Stimulated activated CD4-positive, alpha-beta T cell treated with anti-CD3 and anti-CD28 coated beads, Interleukin-15, amount 100 ng/mL, for 24 hours (primary cell): ENCODE measurements around the gene CPXM2.

Experiments
- DNase-seq: peaks from one replicate; pipeline ENCODE4 v3.0.0-alpha.2; 2020

CPXM2 gene

DNA sequence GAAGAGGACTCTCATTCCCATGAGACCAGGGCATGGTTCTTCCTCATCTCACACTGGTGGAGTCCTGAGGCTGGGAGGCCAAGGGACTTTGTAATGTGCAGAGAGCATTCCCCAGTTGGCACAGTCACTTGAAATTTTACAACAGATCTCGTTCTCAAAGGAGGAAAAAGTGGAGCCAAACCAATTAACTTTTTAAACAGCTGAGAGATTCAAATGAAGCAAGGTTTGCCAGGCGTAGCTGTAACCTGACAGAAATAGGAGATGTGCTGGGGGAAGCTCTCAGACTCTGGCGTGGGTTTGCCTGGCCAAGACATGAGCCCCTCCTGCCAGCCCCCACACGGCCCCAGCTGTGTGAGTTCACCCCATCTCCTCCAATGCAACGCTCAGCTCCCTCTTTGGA lies 12.0 kb upstream of the CPXM2 start:
- no peak for DNase-seq

DNA sequence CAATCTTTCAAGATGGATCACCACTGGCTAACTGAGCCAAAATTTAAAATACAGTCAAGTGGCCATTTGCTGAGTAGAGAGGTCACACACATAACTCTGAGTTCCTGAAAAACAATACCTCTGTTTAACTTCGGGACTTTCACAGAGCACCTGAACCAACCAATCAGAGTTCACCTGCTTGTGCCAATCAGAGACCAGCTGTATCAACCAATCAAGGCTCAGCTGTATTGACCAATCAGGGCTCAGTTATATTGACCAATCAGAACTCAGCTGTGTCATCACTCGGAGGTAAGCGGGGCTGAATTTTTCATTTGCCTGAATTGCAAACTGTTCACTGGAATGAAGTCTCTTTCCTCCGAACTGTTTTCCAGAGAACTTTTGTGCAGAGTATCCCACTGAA lies 10.0 kb upstream of the CPXM2 start:
- DNase-seq = no peak

DNA sequence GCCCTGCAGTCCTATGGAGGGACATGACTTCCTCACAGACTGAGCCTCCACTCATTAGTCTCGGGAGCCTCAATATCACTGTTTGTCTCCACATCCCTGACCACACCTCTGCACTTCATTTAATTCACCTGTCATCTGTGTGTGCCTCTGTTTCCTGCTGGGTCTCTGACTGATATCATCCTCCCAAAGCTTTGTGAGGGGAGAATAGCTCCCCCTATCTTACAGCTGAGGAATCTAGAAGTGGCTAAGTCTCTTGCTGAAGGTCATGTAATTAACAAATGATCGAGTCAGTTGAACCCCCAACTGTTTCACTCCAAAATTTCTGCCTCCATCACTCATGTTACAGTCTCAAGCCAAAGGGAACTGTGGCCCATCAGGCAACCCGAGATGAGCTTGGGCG lies 5.5 kb upstream of the CPXM2 start:
- no peak for DNase-seq

DNA sequence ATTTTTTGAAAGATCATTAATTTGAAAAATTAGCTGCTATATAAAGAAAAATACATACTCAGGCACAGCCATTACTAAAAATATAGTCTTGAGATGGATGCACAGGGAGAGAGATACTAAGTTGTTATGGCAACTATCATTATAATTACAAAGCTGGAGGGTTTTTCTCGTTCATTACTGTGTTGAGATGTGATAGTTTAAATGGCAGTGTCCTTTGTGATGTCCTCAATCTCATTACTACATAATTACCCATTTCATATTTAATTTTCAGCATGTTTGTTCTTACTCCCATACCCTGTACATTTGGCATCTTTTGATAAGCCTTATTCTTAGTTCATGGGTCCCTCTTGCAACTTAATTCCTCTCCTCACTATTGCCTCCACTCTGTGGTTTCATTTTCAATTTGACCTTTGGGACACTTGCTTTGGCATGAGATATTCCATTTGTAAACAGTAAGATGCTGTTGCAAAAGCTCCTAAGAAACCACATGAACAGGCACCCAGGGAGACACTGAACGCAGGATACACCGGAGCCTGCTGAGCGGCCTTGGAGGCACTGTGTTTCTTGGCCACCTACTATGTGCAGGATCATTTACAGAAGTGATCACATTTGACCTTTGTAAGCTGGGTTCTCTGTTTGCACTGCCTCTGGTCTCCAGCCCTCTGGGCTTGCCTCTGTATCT lies 4.8 kb upstream of the CPXM2 start:
- no peak for DNase-seq

DNA sequence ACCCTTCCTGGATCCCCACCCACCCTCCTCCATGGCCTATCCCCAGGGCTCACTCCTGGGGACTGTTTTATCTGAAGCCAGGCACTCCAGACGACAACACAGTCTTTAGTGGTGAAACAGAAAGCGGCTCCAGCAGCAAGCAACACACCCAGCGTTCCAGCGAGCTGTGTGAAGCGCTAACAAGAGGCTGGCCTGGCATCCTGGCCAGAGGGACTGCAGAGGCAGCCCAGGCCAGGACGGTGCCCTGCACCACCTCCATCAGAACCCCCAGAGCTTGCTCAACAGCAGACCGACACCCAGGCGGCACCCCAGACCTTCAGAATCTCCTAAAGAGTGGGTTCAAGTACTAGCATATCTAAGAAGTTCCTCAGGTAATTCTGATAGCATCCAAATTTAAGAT lies 2.0 kb upstream of the CPXM2 start:
- no peak for DNase-seq

DNA sequence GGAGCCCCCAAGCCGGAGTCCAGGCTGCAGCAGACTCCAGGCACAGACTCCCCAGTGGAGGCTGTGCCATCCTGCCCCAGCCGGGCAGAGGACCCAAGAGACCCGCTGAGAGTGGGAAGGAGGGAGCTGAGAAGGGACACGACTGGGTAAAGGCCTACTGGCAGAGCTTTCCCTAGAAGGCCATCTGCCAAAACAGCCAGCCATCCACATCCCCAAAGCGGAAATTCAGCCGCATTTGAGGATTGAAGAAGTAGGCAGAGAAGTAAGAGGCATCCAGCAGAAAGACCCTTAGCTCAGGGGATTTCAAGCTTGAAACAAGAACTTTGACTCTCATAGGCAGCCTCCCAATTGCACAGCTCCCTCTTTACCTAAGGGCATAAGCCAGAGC lies 857 bp downstream of the CPXM2 start:
- DNase-seq = no peak

DNA sequence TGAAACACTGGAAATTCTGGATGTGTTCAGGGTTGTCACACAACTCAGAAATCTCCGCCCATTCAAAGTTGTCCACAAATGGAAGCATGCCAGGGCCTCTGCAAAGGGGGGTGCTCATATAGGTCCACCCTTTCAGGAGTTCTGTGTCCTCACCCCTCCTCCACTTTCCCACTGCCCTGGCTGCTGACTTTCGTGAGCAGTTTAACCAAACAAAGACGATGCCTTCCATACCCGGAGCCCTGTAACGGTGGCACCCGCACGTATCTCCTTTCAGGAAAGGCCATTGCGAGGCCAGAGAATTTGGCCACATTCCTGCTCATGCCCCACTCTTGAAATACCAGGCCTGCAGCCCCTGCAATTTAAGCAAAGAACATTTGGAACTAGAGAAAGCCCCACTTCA lies 1.4 kb downstream of the CPXM2 start:
- DNase-seq = no peak

DNA sequence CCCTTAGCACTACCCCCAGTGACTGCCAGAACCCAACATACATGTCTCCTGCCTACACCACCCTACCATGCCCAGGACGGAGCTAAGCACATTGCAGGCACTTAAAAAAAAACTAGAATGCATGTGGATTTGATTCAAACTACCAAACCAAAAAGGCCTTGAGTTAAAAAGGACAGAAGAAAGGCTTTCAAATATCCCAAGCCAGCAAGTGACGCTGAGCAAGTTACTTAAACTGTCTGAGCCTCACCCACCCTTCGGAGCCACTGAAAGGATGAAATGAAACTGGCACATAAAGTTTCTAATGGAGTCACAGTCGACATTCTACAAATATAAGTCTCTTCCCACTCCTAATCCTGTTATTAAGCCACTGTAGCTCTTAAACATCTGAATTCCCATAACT lies 1.8 kb downstream of the CPXM2 start:
- DNase-seq = no peak

DNA sequence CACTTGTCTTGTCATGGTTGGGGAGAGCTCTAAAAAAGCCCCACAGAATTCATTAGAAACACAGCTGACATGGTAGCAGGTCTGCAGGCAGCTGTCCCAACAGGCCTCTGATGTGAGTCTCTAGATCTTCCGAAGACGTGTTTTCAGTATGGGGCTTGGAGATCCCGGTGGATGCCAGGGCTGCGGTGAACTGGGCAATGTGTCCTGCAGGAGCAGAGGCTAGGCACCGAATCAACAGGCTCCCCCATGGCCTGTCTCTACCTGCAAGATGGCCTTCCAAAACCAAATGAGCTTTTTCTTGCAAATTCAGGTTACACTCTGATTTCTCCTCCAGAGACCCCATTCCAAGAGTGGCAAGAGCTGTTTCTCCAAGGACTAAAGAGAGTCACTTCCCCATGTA lies 2.9 kb downstream of the CPXM2 start:
- DNase-seq = no peak

DNA sequence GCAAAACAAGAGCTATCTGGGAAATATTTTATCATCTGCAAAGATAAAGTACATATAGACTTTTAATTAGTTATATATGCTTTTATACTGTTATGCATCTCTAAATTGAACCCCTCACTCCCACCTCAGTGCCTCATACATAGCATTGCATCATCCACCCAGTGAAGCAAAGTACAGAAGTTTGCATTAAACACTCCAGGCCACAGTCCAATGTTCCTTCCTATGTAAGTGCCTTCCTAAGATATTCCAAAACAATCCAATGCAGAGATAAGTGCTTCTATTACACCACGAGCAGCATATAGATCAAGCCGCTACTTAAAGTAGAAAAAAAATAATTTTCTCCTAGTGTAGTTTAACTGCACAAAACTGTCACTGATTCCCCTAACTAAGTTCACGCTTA lies 3.4 kb downstream of the CPXM2 start:
- no peak for DNase-seq

DNA sequence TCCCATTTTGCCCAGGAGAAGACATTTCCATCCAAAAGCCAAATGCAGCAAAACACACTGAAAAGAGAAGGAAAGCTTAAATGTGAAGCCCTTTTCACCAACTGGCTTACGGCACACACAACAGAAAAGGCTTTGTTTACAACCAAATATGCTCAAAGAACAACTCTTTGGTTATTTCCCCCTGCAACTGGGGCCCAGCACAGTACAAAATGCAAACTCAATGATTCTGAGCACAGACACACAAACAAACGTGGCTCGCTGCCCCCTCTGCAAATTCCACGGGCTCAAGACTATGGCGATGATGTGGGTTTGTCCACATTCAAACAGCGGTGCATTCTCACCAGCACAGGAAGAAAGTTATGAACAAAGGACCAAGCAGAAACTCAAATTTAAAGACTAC lies 5.3 kb downstream of the CPXM2 start:
- DNase-seq = no peak

DNA sequence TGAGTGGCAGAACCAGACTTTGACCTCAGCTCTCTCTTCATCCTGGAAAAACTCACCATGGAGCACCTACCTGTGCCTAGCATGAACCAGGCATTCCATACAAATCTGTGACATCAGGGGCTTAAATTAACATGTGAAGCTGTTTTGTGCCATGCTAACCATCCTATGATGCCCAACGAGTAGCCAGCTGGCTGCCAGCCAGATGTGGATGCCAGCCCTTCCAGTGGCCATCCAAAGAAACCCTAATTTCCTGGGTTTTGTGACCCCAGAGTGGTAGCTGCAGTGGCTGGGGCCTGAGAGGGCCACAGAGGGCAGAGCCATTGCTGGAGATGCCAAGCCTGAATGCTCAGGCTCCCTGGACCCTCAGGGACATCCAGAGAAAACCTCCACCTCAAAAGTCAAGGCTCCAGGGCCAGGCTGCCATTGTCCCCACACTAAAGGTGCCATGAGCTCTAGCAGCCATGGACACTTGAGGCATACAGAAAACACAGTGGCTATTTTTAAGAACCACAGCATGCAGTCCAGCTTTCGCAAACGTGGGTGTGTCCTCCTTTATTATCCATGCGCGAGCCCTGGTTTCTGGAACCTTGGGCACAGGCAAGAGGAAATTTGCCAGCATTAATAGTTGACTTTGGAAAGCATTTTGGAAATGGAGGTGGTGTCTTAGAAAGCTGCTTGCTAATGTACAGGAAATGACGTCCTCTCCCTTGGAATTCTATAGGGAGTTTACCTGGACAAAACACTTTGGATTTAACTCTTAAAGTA lies 6.0 kb downstream of the CPXM2 start:
- no peak for DNase-seq

DNA sequence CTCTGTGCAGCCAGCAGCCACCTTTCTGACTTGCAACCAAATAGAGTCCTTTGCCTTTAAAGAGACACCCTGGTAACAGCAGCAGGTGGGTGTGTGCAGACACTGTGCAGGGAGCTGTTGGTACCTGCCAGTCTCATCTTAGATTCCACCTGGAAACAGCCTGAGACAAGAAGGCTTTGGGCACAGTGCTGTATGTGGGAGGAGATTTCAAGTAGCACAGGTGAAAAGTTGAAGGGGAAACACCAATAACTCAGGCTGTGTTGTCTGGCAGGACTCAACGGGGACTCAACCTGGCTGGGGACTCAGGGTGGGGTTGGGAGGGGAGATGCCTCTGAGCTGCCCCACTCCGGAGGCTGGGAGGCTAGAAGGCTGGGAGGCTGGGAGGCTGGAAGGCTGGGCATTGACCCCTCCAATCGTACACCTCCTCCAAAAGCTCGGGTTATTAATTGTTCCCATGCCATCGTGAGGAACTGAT lies 6.7 kb downstream of the CPXM2 start:
- no peak for DNase-seq

DNA sequence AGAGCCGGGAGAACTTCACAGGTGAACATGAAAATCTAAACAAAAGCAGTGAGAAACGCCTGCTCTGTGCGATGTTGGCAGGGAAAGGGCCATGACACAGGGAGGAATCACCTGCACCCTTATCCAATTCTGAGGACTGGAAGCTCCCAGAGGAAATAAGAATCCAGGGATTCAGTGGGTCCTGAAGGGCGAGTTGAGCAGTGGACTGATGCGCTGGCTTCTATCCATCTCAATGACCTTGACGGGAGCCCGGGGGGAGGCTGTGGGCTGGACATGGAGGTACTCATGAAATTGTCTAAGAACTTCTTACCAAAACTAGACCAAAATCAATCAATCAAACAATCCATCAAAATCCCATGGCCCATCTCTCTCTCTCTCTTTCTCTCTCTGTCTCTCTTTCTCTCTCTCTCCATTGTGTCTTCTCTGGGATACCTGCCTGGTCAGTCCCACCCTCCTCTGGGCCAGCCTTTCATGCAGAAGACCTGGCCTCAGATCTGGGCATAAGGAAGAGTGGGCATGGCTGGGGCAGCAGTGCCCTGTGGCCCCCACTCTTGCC lies 7.2 kb downstream of the CPXM2 start:
- DNase-seq = no peak

DNA sequence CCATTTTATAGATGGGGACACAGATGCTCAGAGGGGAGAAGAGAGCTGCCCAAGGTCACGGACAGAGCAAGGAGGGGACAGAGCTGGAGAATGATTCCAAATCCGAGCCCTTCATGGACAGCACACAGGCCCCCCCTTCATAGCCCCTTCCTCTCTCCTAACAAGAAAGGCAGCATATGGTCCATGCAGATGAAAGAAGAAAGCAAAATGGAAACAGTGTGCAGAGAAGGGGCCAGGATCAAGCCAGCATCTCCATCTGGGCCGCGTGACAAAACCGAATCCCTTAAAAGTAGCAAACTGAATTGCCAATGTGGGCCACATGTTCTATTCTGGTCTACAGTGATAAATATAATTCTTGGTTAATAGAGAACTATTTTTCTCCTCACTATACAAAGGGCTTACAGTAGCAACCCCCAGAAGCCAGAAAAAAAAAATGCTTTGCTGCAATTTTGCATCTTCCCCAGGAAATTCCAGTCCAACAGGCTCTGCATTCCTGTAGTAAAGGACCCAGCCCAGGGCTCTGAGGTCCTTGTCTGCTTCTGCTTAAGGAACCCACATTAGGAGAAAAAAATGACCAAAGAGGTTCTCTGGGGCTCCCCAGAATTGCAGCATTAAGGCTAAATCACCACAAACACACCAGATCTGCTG lies 7.8 kb downstream of the CPXM2 start:
- DNase-seq = no peak

DNA sequence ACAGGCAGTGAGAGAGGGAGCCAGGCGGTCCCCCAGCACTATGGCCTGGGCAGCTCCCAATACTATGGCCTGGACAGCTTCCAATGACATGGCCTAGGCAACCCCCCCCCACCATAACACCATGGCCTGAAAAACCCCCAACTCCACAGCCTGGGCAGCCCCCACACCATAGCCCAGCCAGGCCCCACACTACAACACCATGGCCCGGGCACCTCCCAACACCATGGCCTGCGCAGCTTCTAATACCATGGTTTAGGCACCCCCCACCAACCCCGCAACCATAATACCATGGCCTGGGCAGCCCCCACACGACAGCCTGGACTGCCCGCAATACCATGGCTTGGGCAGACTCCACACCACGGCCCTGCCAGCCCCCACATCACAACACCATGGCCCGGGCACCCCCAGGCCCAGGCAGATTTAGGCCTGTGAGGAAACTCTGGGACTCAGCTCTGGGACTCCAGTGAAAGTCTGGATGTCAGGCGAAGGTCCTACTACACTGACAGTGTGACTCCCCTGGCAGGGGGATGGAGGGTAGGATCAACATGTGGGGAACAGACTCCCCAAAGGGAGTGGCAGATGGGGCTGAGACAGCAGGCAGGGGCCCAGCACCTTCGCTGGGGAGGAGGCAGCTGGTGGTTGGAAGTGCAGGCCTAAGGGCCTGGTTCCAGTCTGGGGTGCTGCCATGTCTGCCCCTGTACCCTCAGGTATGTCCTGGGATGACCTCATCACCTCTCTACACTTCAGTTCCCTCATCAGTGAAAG lies 8.7 kb downstream of the CPXM2 start:
- no peak for DNase-seq

DNA sequence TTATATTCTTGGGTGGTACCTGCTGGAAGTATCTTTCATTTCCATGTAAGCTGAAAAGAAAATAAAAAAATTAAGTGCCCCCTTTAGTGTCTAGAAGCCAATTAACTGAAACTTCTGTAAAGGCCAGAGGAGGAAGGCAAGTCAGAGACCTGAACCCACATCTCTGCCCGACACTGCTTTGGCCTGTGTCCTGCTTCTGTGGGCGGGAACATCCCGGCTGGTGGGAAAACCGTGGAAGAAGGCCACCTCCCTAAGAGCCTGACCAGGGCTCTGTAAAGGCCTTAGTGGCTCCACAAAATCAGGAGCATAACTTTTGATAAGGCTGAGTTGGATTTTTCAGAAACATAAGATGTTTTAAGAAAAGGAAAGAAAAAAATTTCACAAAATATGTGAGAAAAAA lies 9.4 kb downstream of the CPXM2 start:
- no peak for DNase-seq

DNA sequence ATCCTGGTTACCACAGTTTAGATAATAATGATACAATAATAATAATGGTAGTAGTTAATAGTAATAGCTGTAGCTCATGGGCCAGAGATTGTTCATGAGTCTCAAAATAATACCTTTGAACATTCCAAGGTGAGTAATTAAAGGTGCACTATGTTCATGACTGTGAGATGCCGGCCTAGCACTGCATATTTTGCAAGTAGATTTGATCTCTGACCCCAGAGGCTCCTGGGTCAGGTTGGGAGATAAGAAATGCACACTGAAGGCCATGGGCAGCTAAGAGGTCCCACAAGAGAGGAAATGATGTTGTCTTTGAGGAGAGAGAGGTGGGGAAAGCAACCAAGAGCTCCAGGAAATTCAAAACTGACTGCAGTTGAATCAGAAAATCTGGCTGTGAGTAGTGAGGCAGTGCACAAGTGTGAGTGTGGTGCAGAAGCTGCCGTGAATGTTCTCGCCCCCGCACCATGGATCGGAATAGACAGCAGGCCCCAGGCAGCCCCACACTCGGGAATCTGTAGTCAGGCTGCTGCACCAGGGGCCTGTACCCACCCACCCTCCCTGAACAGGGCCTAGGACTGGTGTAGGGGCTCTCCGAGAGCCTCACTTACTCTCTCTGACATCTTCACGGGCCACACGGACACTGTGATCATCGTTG lies 11.9 kb downstream of the CPXM2 start:
- DNase-seq = no peak

DNA sequence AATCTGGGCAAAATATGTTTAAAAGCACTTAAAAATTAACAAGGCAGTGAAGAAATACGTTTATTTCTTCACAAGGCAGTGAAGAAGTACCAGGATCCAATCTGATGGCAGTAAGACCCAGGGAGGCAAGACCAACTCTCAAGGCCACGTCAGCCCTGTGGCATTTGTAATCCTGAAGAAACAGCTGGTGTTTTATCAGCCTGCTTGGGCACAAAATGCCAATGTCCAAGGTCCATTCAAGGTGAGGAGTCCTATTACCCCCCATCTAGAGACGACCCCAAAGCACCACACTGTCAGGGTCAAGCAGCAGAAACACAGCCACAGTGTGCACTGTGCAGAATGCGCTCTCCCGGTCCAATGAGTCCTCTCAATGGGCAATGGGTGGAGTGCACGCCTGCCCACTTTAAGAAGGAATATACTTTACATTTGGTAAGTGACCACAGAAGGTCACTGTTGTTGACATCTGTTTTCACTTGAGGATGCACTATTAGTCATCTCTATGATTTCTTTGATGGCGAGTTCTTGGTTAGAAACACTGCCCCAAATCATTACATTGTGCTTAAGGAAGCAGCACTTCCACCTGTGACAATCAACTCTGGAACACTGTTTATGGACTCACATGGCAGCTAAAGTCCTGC lies 12.8 kb downstream of the CPXM2 start:
- DNase-seq = no peak

DNA sequence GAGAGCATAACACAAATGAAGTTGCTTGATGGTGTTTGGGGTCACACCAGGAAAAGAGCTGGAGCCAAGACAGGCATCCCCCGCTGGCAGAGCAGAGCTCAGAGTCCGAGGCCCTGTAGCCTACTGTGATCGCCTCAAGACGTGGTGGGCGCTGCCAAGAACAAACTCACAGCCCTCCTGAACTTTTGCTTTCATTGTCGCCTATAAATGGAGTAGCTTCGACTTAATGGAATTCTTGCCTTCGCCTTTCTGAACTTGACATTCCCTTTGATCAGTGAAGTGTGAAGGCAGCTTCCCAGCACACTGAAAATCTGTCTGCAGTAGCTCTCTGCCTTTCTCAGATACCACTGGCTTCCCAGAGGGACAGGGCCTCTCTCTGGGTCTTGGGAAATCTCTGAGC lies 21.3 kb downstream of the CPXM2 start:
- DNase-seq = no peak

DNA sequence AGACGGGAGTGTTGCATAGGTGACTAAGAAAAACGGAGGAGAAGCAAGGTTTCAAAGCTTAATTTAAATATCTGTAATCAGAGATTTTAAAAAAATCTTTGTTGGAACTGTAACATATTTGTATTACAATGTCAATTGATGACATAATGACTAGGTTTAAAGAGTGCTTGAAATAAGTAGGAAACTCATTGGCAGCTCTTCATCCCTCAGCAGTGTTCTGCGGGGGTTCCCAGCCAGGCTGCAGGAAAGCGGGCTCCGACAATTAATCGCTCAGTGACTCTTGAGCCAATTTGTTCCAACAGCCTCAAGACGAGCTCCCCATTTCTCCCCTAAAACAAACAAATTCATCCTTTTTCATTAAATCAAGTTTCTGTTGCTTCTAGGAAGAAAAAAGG lies 22.6 kb downstream of the CPXM2 start:
- DNase-seq = no peak
